Ishikawa (cell line): Measurements from ENCODE around the gene ZCCHC24.

Experiments
- CEBPB ChIP-seq: IDR thresholded peaks from 2 replicates; pipeline ENCODE4 v1.6.1; 2012
- CREB1 ChIP-seq: IDR thresholded peaks from 2 replicates; pipeline ENCODE4 v1.6.1; 2012; ENCODE audit warnings: low read depth
- EGR1 ChIP-seq: IDR thresholded peaks from 2 replicates; pipeline ENCODE4 v1.6.1; 2012
- EP300 ChIP-seq: IDR thresholded peaks from 2 replicates; pipeline ENCODE4 v1.6.1; 2012; ENCODE audit warnings: borderline replicate concordance
- FOXM1 ChIP-seq: IDR thresholded peaks from 2 replicates; pipeline ENCODE4 v1.6.1; 2012; ENCODE audit warnings: low read depth, borderline replicate concordance
- REST ChIP-seq: IDR thresholded peaks from 2 replicates; pipeline ENCODE4 v1.6.1; 2012; ENCODE audit warnings: low read depth, mild to moderate bottlenecking
- TAF1 ChIP-seq: IDR thresholded peaks from 2 replicates; pipeline ENCODE4 v1.6.1; 2012; ENCODE audit warnings: low read depth, mild to moderate bottlenecking
- TEAD4 ChIP-seq: IDR thresholded peaks from 2 replicates; pipeline ENCODE4 v1.6.1; 2012
- ZBTB7A ChIP-seq: IDR thresholded peaks from 2 replicates; pipeline ENCODE4 v1.6.1; 2012; ENCODE audit warnings: low read depth

- no peak for TF ChIP-seq CEBPB
- TF ChIP-seq REST, result no peak
- TF ChIP-seq EP300, result no peak
- no peak for TF ChIP-seq CREB1
- TF ChIP-seq EGR1, result no peak
- no peak for TF ChIP-seq ZBTB7A
- no peak for TF ChIP-seq FOXM1
- TF ChIP-seq TAF1, result no peak
- no peak for TF ChIP-seq TEAD4
These were observed 35.7 kb downstream of the ZCCHC24 start for GRCh38 chr10:79409726-79410085.
